ENCODE data around the gene ADAMTS8. TPM values are rescaled to one million over a fixed set of nuclear protein-coding genes. Genes with fewer than 3 reads are reported as not detected.

ADAMTS8 gene
- polyA plus RNA-seq, 2 donors: 2.2 to 3.1 TPM

DNA sequence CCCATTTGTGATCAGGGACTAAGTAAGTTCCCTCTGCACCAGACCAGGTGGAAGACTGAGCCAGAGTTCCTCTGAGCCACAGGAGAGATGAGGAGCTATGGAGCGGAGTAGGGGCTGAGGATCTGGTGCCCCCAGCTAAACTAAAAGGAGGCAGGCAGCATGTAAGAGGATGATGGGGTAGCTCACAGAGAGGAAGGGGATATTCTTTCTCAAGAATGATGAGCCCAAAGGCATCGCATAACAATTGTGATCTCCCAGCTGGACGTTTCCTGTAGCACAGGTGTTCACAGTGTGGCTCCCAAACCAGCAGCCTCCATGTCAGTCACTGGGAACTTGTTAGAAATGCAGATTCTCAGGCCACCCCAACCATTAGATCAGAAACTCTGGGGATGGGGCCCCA, 24.4 kb downstream of the ADAMTS8 start:
- H3K27me3 ChIP-seq (ENCODE audit: control insufficient read depth in 1 of 2, insufficient read depth in 2 of 2, low read length in 2 of 2): no peaks in the 10 kb centered on the region
- WGBS, 2 donors: 89% methylated on average over 3 of the region's 3 CpGs
- no peaks in the 10 kb centered on the region for H3K36me3 ChIP-seq (ENCODE audit: control insufficient read depth in 2 of 2, insufficient read depth in 2 of 2, low read length in 1 of 2)
- no peaks in the 10 kb centered on the region for H3K4me1 ChIP-seq (ENCODE audit: control insufficient read depth in 2 of 2, insufficient read depth in 2 of 2, low read length in 1 of 2)
- no peak overlapping the region for H3K4me3 ChIP-seq (ENCODE audit: low read depth in 1 of 2, low read length in 2 of 2)
- H3K27ac ChIP-seq (ENCODE audit: low read depth in 2 of 2, low read length in 1 of 2): peak overlapping the region; percentile 46 to 81
- no peaks in the 10 kb centered on the region for H3K9me3 ChIP-seq (ENCODE audit: control insufficient read depth in 2 of 2, insufficient read depth in 1 of 2, low read depth in 1 of 2, low read length in 1 of 2)

DNA sequence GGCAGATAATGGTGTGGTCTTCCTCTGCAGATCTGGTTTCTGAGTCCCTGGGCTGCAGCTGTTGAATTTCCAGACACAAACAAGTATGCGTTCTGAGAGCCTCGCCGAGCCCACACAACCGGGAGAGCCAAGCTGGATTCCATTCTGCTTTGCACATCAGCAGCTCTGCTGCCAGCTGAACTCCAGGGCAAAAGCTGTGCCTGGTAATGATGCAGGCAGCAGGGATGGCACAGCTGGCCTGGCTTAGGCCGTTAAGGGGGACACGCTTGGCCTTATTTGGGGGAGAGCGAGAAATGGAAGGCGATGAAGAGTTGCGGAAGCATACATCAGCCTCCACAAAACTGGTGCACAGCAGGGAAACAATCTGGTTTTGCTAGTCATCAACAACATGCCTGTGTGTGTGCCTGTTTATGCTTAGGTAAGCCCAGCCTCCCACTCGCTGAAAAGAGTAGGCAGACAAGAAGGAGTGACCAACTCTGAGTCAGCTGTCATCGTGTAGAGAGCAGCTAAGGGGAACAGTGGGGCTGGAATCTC, 25.1 kb downstream of the ADAMTS8 start:
- no peaks in the 10 kb centered on the region for H3K27me3 ChIP-seq (ENCODE audit: control insufficient read depth in 1 of 2, insufficient read depth in 2 of 2, low read length in 2 of 2)
- 38 to 42% methylated on average over 11 of the region's 11 CpGs for WGBS, 2 donors
- peak overlapping the region; percentile 46 to 81 for H3K27ac ChIP-seq (ENCODE audit: low read depth in 2 of 2, low read length in 1 of 2)
- no peaks in the 10 kb centered on the region for H3K9me3 ChIP-seq (ENCODE audit: control insufficient read depth in 2 of 2, insufficient read depth in 1 of 2, low read depth in 1 of 2, low read length in 1 of 2)
- H3K4me3 ChIP-seq (ENCODE audit: low read depth in 1 of 2, low read length in 2 of 2): no peak overlapping the region
- no peaks in the 10 kb centered on the region for H3K4me1 ChIP-seq (ENCODE audit: control insufficient read depth in 2 of 2, insufficient read depth in 2 of 2, low read length in 1 of 2)
- H3K36me3 ChIP-seq (ENCODE audit: control insufficient read depth in 2 of 2, insufficient read depth in 2 of 2, low read length in 1 of 2): no peaks in the 10 kb centered on the region

DNA sequence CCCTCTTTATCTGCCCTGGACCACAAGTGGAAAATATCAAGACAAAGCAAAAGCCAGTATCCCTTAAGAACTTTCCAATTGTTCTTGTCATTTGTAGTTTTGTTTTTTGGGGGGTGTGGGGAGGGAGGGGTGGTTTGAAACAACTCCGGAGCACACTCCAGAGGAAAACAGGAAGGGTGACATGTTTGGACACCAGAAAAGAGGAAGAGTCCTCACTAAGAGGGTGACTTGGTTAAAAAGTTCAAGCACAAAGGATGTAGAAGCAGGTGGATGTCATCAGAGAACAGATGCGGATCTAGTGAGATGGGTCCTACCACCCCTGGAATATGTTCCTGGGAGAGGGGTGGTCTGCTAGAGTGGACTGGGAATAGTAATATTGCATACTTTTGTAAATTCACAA, 25.8 kb downstream of the ADAMTS8 start:
- Histone ChIP-seq H3K27me3 (ENCODE audit: control insufficient read depth in 1 of 2, insufficient read depth in 2 of 2, low read length in 2 of 2) (no peaks in the 10 kb centered on the region), H3K4me1 (ENCODE audit: control insufficient read depth in 2 of 2, insufficient read depth in 2 of 2, low read length in 1 of 2) (no peaks in the 10 kb centered on the region), H3K4me3 (ENCODE audit: low read depth in 1 of 2, low read length in 2 of 2) (no peak overlapping the region), H3K36me3 (ENCODE audit: control insufficient read depth in 2 of 2, insufficient read depth in 2 of 2, low read length in 1 of 2) (no peaks in the 10 kb centered on the region), H3K9me3 (ENCODE audit: control insufficient read depth in 2 of 2, insufficient read depth in 1 of 2, low read depth in 1 of 2, low read length in 1 of 2) (no peaks in the 10 kb centered on the region), H3K27ac (ENCODE audit: low read depth in 2 of 2, low read length in 1 of 2) (no peak overlapping the region)
- 60 to 62% methylated on average over 2 of the region's 2 CpGs for WGBS, 2 donors

DNA sequence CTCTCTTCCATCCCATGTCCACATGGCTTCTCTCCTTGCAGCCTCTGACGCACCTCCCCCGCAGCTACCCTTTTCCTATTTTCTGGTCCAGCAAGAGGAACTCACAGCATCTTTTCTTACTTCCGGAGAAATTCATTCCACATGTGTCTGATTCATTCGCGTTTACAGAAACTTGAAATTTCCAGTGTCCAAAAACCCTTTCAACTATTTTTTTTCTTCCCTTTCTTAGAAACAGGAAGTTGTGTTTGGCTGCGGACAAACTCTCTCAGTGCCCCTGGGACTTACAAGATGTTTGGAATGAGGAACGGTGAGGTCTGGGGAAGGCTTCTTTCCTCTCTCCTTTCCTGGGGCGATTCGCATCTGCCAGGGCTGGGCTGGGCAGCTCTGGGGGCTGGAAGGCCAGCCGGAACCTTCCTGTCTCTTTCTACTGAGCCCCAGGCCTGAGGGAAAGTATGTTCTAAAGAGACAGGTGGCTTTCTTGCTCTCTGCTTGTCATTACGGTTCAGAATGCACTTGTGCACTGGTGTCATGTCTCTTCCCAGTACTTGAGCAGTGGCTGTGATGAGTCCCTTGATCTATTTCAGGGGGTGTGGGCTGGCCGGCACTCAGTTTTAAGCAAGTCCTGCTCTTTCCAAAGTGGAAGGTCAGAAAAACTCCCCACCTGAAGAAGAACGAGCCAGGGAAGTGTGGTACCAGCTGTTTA, 27.5 kb downstream of the ADAMTS8 start:
- no peak overlapping the region for H3K4me3 ChIP-seq (ENCODE audit: low read depth in 1 of 2, low read length in 2 of 2)
- H3K9me3 ChIP-seq (ENCODE audit: control insufficient read depth in 2 of 2, insufficient read depth in 1 of 2, low read depth in 1 of 2, low read length in 1 of 2): no peaks in the 10 kb centered on the region
- WGBS, 2 donors: 53 to 59% methylated on average over 13 of the region's 13 CpGs
- peaks cover 0 to 3% of the 10 kb centered on the region in 2 donors for H3K4me1 ChIP-seq (ENCODE audit: control insufficient read depth in 2 of 2, insufficient read depth in 2 of 2, low read length in 1 of 2)
- H3K27me3 ChIP-seq (ENCODE audit: control insufficient read depth in 1 of 2, insufficient read depth in 2 of 2, low read length in 2 of 2): no peaks in the 10 kb centered on the region
- H3K36me3 ChIP-seq (ENCODE audit: control insufficient read depth in 2 of 2, insufficient read depth in 2 of 2, low read length in 1 of 2): no peaks in the 10 kb centered on the region
- H3K27ac ChIP-seq (ENCODE audit: low read depth in 2 of 2, low read length in 1 of 2): no peak overlapping the region

- no peaks in the 10 kb centered on the region for H3K27me3 ChIP-seq (ENCODE audit: control insufficient read depth in 1 of 2, insufficient read depth in 2 of 2, low read length in 2 of 2)
Measured at GRCh38 chr11:130399196-130399595, 29.2 kb downstream of the ADAMTS8 start.

GRCh38 chr11:130397780-130398179, 30.6 kb downstream of the ADAMTS8 start:
- peaks cover 0 to 3% of the 10 kb centered on the region in 2 donors for H3K4me1 ChIP-seq (ENCODE audit: control insufficient read depth in 2 of 2, insufficient read depth in 2 of 2, low read length in 1 of 2)
- H3K27me3 ChIP-seq (ENCODE audit: control insufficient read depth in 1 of 2, insufficient read depth in 2 of 2, low read length in 2 of 2): no peaks in the 10 kb centered on the region
- H3K36me3 ChIP-seq (ENCODE audit: control insufficient read depth in 2 of 2, insufficient read depth in 2 of 2, low read length in 1 of 2): no peaks in the 10 kb centered on the region
- no peak overlapping the region for H3K27ac ChIP-seq (ENCODE audit: low read depth in 2 of 2, low read length in 1 of 2)
- no peak overlapping the region for H3K4me3 ChIP-seq (ENCODE audit: low read depth in 1 of 2, low read length in 2 of 2)
- WGBS, 2 donors: 76 to 77% methylated on average over 5 of the region's 5 CpGs
- no peaks in the 10 kb centered on the region for H3K9me3 ChIP-seq (ENCODE audit: control insufficient read depth in 2 of 2, insufficient read depth in 1 of 2, low read depth in 1 of 2, low read length in 1 of 2)

More at GRCh38 chr11:130399196-130399595, 29.2 kb downstream of the ADAMTS8 start:
- Histone ChIP-seq H3K27ac (ENCODE audit: low read depth in 2 of 2, low read length in 1 of 2) (no peak overlapping the region), H3K36me3 (ENCODE audit: control insufficient read depth in 2 of 2, insufficient read depth in 2 of 2, low read length in 1 of 2) (no peaks in the 10 kb centered on the region), H3K4me3 (ENCODE audit: low read depth in 1 of 2, low read length in 2 of 2) (no peak overlapping the region), H3K9me3 (ENCODE audit: control insufficient read depth in 2 of 2, insufficient read depth in 1 of 2, low read depth in 1 of 2, low read length in 1 of 2) (no peaks in the 10 kb centered on the region), H3K4me1 (ENCODE audit: control insufficient read depth in 2 of 2, insufficient read depth in 2 of 2, low read length in 1 of 2) (peaks cover 0 to 3% of the 10 kb centered on the region in 2 donors)
- WGBS, 2 donors: 86 to 88% methylated on average over 2 of the region's 2 CpGs

DNA sequence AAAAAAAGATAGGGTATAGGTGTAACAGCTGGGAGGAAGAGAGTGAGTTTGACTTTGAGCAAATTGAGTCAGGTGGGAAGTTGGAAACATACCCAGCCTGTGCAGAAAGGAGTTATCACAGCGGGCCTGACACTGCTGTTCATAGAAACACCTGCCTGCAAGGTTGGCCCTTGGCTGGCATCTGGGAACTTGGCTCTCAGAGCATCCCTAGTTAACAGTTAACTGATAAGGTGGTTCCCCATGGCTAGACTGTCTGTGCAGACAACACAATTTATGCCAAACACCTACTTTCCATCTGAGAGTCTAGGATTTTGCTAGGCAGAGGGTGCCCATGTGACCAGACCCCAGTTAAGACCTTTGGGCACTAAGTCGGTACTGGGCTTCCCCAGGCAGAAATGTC, 31.4 kb downstream of the ADAMTS8 start:
- 80 to 96% methylated on average over 2 of the region's 2 CpGs for WGBS, 2 donors
- H3K36me3 ChIP-seq (ENCODE audit: control insufficient read depth in 2 of 2, insufficient read depth in 2 of 2, low read length in 1 of 2): no peaks in the 10 kb centered on the region

DNA sequence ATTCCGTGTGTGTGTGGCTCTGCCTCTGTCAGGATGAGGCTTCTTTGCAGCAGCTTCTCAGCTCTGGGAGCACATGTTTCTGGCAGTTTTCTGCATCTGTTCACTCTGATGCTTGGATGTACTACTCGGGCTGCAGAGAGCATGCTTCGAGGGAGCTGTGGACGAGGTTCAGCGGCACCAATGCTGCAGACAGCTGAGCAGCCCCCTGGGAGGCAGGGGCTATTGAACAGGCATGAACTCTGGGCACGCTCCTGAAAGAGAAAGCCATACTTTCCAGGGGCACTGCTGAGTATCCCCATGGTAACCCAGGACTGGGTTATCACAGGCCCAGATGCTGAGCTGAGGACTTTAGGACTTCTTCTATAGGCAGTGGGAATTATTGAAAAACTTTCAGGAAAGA, 33.8 kb downstream of the ADAMTS8 start:
- Histone ChIP-seq H3K36me3 (ENCODE audit: control insufficient read depth in 2 of 2, insufficient read depth in 2 of 2, low read length in 1 of 2) (no peaks in the 10 kb centered on the region), H3K9me3 (ENCODE audit: control insufficient read depth in 2 of 2, insufficient read depth in 1 of 2, low read depth in 1 of 2, low read length in 1 of 2) (no peaks in the 10 kb centered on the region), H3K4me3 (ENCODE audit: low read depth in 1 of 2, low read length in 2 of 2) (no peak overlapping the region), H3K4me1 (ENCODE audit: control insufficient read depth in 2 of 2, insufficient read depth in 2 of 2, low read length in 1 of 2) (peaks cover under 1 to 3% of the 10 kb centered on the region in 2 donors), H3K27ac (ENCODE audit: low read depth in 2 of 2, low read length in 1 of 2) (no peak overlapping the region), H3K27me3 (ENCODE audit: control insufficient read depth in 1 of 2, insufficient read depth in 2 of 2, low read length in 2 of 2) (no peaks in the 10 kb centered on the region)
- WGBS, 2 donors: 74 to 80% methylated on average over 6 of the region's 6 CpGs

More for the DNA sequence above, 31.4 kb downstream of the ADAMTS8 start:
- no peaks in the 10 kb centered on the region for H3K9me3 ChIP-seq (ENCODE audit: control insufficient read depth in 2 of 2, insufficient read depth in 1 of 2, low read depth in 1 of 2, low read length in 1 of 2)
- no peak overlapping the region for H3K27ac ChIP-seq (ENCODE audit: low read depth in 2 of 2, low read length in 1 of 2)
- no peaks in the 10 kb centered on the region for H3K27me3 ChIP-seq (ENCODE audit: control insufficient read depth in 1 of 2, insufficient read depth in 2 of 2, low read length in 2 of 2)
- H3K4me3 ChIP-seq (ENCODE audit: low read depth in 1 of 2, low read length in 2 of 2): no peak overlapping the region
- H3K4me1 ChIP-seq (ENCODE audit: control insufficient read depth in 2 of 2, insufficient read depth in 2 of 2, low read length in 1 of 2): peaks cover 0 to 3% of the 10 kb centered on the region in 2 donors

GRCh38 chr11:130391711-130392110, 36.7 kb downstream of the ADAMTS8 start:
- Histone ChIP-seq H3K36me3 (ENCODE audit: control insufficient read depth in 2 of 2, insufficient read depth in 2 of 2, low read length in 1 of 2) (no peaks in the 10 kb centered on the region), H3K27ac (ENCODE audit: low read depth in 2 of 2, low read length in 1 of 2) (peak overlapping the region in 1 of 2 donors; percentile 33), H3K27me3 (ENCODE audit: control insufficient read depth in 1 of 2, insufficient read depth in 2 of 2, low read length in 2 of 2) (no peaks in the 10 kb centered on the region), H3K4me1 (ENCODE audit: control insufficient read depth in 2 of 2, insufficient read depth in 2 of 2, low read length in 1 of 2) (peaks cover 2% of the 10 kb centered on the region in 2 donors), H3K4me3 (ENCODE audit: low read depth in 1 of 2, low read length in 2 of 2) (no peak overlapping the region), H3K9me3 (ENCODE audit: control insufficient read depth in 2 of 2, insufficient read depth in 1 of 2, low read depth in 1 of 2, low read length in 1 of 2) (no peaks in the 10 kb centered on the region)
- WGBS, 2 donors: 65 to 69% methylated on average over 8 of the region's 8 CpGs
